Calu3 (cell line): ENCODE data around the gene OR6N2. TPM values are rescaled to one million over a fixed set of nuclear protein-coding genes. Genes with fewer than 3 reads are reported as not detected.

Experiments
- Bru-seq: library from RNA; stranded (reverse); fragments of 400-500 nt; gene quantifications from one replicate; lab custom pipeline; 2021; lab: Mats Ljungman, UMichigan
- BruChase-seq, 2 experiments: library from RNA; stranded (reverse); fragments of 400-500 nt; gene quantifications; one replicate each; lab custom pipeline; 2021; lab: Mats Ljungman, UMichigan
- BruUV-seq: library from RNA; stranded (reverse); fragments of 400-500 nt; replicated peaks from 2 replicates; lab custom pipeline; 2021; lab: Mats Ljungman, UMichigan
- CTCF ChIA-PET: fragments of 300-600 bp; sonication (Branson Sonifier 250); formaldehyde crosslinking; loops from one replicate; lab custom pipeline; 2022; ENCODE audit warnings: antibody characterized with exemption; lab: Charles Lee
- DNase-seq: peaks from one replicate; pipeline ENCODE4 v3.0.0; 2022
- H3K27ac Mint-ChIP-seq: one replicate; pipeline ENCODE4 v1.8.0; 2022; ENCODE audit warnings: mixed read lengths; ENCODE audit not compliant: unreplicated experiment
- H3K27me3 Mint-ChIP-seq: one replicate; pipeline ENCODE4 v1.8.0; 2022; ENCODE audit warnings: mixed read lengths; ENCODE audit not compliant: unreplicated experiment
- H3K36me3 Mint-ChIP-seq: one replicate; pipeline ENCODE4 v1.8.0; 2022; ENCODE audit warnings: mild to moderate bottlenecking, moderate library complexity, mixed read lengths; ENCODE audit not compliant: insufficient read depth, unreplicated experiment
- H3K4me1 Mint-ChIP-seq: one replicate; pipeline ENCODE4 v1.8.0; 2022; ENCODE audit warnings: mild to moderate bottlenecking, low read depth, mixed read lengths; ENCODE audit not compliant: unreplicated experiment
- H3K4me3 Mint-ChIP-seq: one replicate; pipeline ENCODE4 v1.8.0; 2022; ENCODE audit warnings: mild to moderate bottlenecking, low read depth, moderate library complexity, mixed read lengths; ENCODE audit not compliant: unreplicated experiment
- H3K9me3 Mint-ChIP-seq: one replicate; pipeline ENCODE4 v1.8.0; 2022; ENCODE audit warnings: low read depth, mixed read lengths; ENCODE audit not compliant: unreplicated experiment
- intact Hi-C: fragments of 100-400 bp; cut with micrococcal nuclease; formaldehyde crosslinking; loops from one replicate; pipeline ENCODE4 v1.10.0; 2022; ENCODE audit not compliant: unreplicated experiment
- long read RNA-seq: library from polyadenylated mRNA; stranded (forward); transcript quantifications from one replicate; pipeline ENCODE4 v2.0.0, GENCODE V29; 2022
- total RNA-seq: library from RNA; stranded (reverse); gene quantifications from 2 replicates; pipeline ENCODE4 v1.2.3, GENCODE V29; 2022
- TF ChIP-seq, protein P1 (sequence below): fragments of 200-600 bp; IDR thresholded peaks from one replicate; pipeline ENCODE4 v1.8.0; 2022; ENCODE audit warnings: antibody characterized with exemption; ENCODE audit not compliant: unreplicated experiment

The OR6N2 gene
- not detected in 2 replicates for total RNA-seq
- not detected for Bru-seq, nascent RNA
- not detected for BruChase-seq, experiment 1, labeled RNA remaining after a 6-hour chase
- not detected for BruChase-seq, experiment 2, labeled RNA remaining after a 2-hour chase
- long read RNA-seq: 0 reads

GRCh38 chr1:158781104-158781503, at the start of gene OR6N2:
Gene OR6N2 (minus strand): TSS chr1:158781204. CDS start chr1:158777635, 3,569 bp downstream.
- no TSS peak for BruUV-seq
- peaks cover 11% of the 10 kb centered on the region for H3K27me3 Mint-ChIP-seq
- no peak for DNase-seq
- H3K4me3 Mint-ChIP-seq: no peak within 1 kb of the TSS
- TF ChIP-seq, protein P1, sequence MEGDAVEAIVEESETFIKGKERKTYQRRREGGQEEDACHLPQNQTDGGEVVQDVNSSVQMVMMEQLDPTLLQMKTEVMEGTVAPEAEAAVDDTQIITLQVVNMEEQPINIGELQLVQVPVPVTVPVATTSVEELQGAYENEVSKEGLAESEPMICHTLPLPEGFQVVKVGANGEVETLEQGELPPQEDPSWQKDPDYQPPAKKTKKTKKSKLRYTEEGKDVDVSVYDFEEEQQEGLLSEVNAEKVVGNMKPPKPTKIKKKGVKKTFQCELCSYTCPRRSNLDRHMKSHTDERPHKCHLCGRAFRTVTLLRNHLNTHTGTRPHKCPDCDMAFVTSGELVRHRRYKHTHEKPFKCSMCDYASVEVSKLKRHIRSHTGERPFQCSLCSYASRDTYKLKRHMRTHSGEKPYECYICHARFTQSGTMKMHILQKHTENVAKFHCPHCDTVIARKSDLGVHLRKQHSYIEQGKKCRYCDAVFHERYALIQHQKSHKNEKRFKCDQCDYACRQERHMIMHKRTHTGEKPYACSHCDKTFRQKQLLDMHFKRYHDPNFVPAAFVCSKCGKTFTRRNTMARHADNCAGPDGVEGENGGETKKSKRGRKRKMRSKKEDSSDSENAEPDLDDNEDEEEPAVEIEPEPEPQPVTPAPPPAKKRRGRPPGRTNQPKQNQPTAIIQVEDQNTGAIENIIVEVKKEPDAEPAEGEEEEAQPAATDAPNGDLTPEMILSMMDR: no peak
- CTCF ChIA-PET: no interaction called here
- no peaks in the 10 kb centered on the region for H3K36me3 Mint-ChIP-seq
- H3K9me3 Mint-ChIP-seq: peaks cover under 1% of the 10 kb centered on the region
- intact Hi-C loops: no loop called here
- no peaks in the 10 kb centered on the region for H3K4me1 Mint-ChIP-seq
- no peak within 1 kb of the TSS for H3K27ac Mint-ChIP-seq

- H3K27me3 Mint-ChIP-seq: no peaks in the 10 kb centered on the region
- no peak overlapping the region for H3K4me3 Mint-ChIP-seq
- intact Hi-C loops: no loop called here
- no peaks in the 10 kb centered on the region for H3K4me1 Mint-ChIP-seq
- TF ChIP-seq, protein P1: no peak
- no peaks in the 10 kb centered on the region for H3K36me3 Mint-ChIP-seq
- no peak overlapping the region for H3K27ac Mint-ChIP-seq
- peaks cover 11% of the 10 kb centered on the region for H3K9me3 Mint-ChIP-seq
- BruUV-seq: no TSS peak
- DNase-seq: no peak
- CTCF ChIA-PET: no interaction called here
Measured at GRCh38 chr1:158830074-158830677, 49.2 kb upstream of the OR6N2 start.

DNA sequence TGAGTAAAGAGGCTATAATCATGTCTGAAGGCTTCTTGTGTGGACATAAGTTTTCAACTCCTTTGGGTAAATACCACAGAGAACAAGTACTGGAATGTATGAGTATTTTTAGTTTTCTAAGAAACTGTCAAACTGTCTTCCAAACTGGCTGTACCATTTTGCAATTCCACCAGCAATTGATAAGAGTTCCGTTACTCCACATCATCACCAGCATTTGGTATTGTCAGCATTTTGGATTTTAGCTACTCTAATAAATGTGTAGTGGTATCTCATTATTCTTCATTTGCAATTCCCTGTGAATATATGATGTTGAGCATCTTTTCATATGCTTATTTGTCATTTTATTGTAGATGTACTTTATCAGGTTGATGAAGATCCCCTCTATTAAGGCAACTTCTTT, 40.7 kb upstream of the OR6N2 start:
- Mint-ChIP-seq H3K9me3 (peaks cover 13% of the 10 kb centered on the region), H3K36me3 (no peaks in the 10 kb centered on the region), H3K27ac (no peak overlapping the region), H3K27me3 (peaks cover 8% of the 10 kb centered on the region), H3K4me3 (no peak overlapping the region), H3K4me1 (no peaks in the 10 kb centered on the region)
- TF ChIP-seq, protein P1: no peak
- no TSS peak for BruUV-seq
- no peak for DNase-seq
- CTCF ChIA-PET: no interaction called here
- intact Hi-C loops: no loop called here

- CTCF ChIA-PET: no interaction called here
- Mint-ChIP-seq H3K4me3 (no peak overlapping the region), H3K27ac (no peak overlapping the region), H3K9me3 (peaks cover 7% of the 10 kb centered on the region), H3K4me1 (no peaks in the 10 kb centered on the region), H3K36me3 (no peaks in the 10 kb centered on the region), H3K27me3 (peaks cover 8% of the 10 kb centered on the region)
- TF ChIP-seq, protein P1: no peak
- intact Hi-C loops: no loop called here
- no TSS peak for BruUV-seq
- DNase-seq: no peak
Measured at GRCh38 chr1:158819461-158820443, 38.7 kb upstream of the OR6N2 start.
